Measurements from ENCODE around the gene HSD3B2.

HSD3B2 gene

GRCh38 chr1:119463569-119463968 lies 48.6 kb downstream of the HSD3B2 start:
- Histone ChIP-seq H3K27ac (ENCODE audit: low read length) (no peak overlapping the region), H3K27me3 (ENCODE audit: low read depth, low read length) (no peaks in the 10 kb centered on the region), H3K4me1 (ENCODE audit: control insufficient read depth in 1 of 2, insufficient read depth in 2 of 2, low read length in 2 of 2) (no peaks in the 10 kb centered on the region), H3K9me3 (ENCODE audit: control insufficient read depth in 1 of 2, low read length in 2 of 2) (no peaks in the 10 kb centered on the region), H3K36me3 (ENCODE audit: control insufficient read depth in 1 of 2, insufficient read depth in 2 of 2, low read length in 2 of 2) (no peaks in the 10 kb centered on the region), H3K4me3 (ENCODE audit: low read depth in 1 of 2, low read length in 2 of 2) (no peak overlapping the region)

- H3K27me3 ChIP-seq (ENCODE audit: low read depth, low read length): no peaks in the 10 kb centered on the region
- no peak overlapping the region for H3K27ac ChIP-seq (ENCODE audit: low read length)
- H3K4me3 ChIP-seq (ENCODE audit: low read depth in 1 of 2, low read length in 2 of 2): no peak overlapping the region
- no peaks in the 10 kb centered on the region for H3K36me3 ChIP-seq (ENCODE audit: control insufficient read depth in 1 of 2, insufficient read depth in 2 of 2, low read length in 2 of 2)
- H3K9me3 ChIP-seq (ENCODE audit: control insufficient read depth in 1 of 2, low read length in 2 of 2): no peaks in the 10 kb centered on the region
- no peaks in the 10 kb centered on the region for H3K4me1 ChIP-seq (ENCODE audit: control insufficient read depth in 1 of 2, insufficient read depth in 2 of 2, low read length in 2 of 2)
Measured at GRCh38 chr1:119466445-119466844, 51.5 kb downstream of the HSD3B2 start.

- Histone ChIP-seq H3K27me3 (ENCODE audit: low read depth, low read length) (no peaks in the 10 kb centered on the region), H3K36me3 (ENCODE audit: control insufficient read depth in 1 of 2, insufficient read depth in 2 of 2, low read length in 2 of 2) (no peaks in the 10 kb centered on the region), H3K4me3 (ENCODE audit: low read depth in 1 of 2, low read length in 2 of 2) (no peak overlapping the region), H3K27ac (ENCODE audit: low read length) (no peak overlapping the region), H3K9me3 (ENCODE audit: control insufficient read depth in 1 of 2, low read length in 2 of 2) (no peaks in the 10 kb centered on the region), H3K4me1 (ENCODE audit: control insufficient read depth in 1 of 2, insufficient read depth in 2 of 2, low read length in 2 of 2) (no peaks in the 10 kb centered on the region)
Measured at GRCh38 chr1:119467219-119467618, 52.3 kb downstream of the HSD3B2 start.

GRCh38 chr1:119467857-119468668 lies 53.1 kb downstream of the HSD3B2 start:
- Histone ChIP-seq H3K4me1 (ENCODE audit: control insufficient read depth in 1 of 2, insufficient read depth in 2 of 2, low read length in 2 of 2) (no peaks in the 10 kb centered on the region), H3K36me3 (ENCODE audit: control insufficient read depth in 1 of 2, insufficient read depth in 2 of 2, low read length in 2 of 2) (no peaks in the 10 kb centered on the region), H3K27ac (ENCODE audit: low read length) (no peak overlapping the region), H3K9me3 (ENCODE audit: control insufficient read depth in 1 of 2, low read length in 2 of 2) (no peaks in the 10 kb centered on the region), H3K27me3 (ENCODE audit: low read depth, low read length) (no peaks in the 10 kb centered on the region), H3K4me3 (ENCODE audit: low read depth in 1 of 2, low read length in 2 of 2) (no peak overlapping the region)

DNA sequence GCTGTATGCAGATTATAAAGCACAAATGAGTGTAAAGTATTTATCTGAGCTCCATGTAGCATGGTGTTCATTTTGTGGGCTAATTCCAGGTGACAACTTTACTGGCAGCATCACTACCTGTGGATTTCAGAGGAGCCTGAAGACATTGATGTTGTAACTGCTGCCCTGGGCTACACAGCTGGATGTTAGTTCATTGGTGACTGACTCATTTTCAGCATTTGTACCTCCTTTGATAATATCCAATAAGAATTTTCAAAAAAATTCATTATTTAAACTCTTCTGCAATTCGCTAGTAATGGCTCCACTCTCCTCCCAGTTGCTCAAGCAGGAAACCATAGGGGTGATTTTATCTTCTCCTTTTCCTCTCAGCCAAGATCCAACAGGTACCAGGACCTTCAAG lies 54.8 kb downstream of the HSD3B2 start:
- Histone ChIP-seq H3K27ac (ENCODE audit: low read length) (no peak overlapping the region), H3K4me3 (ENCODE audit: low read depth in 1 of 2, low read length in 2 of 2) (no peak overlapping the region), H3K4me1 (ENCODE audit: control insufficient read depth in 1 of 2, insufficient read depth in 2 of 2, low read length in 2 of 2) (no peaks in the 10 kb centered on the region), H3K27me3 (ENCODE audit: low read depth, low read length) (no peaks in the 10 kb centered on the region), H3K36me3 (ENCODE audit: control insufficient read depth in 1 of 2, insufficient read depth in 2 of 2, low read length in 2 of 2) (no peaks in the 10 kb centered on the region), H3K9me3 (ENCODE audit: control insufficient read depth in 1 of 2, low read length in 2 of 2) (no peaks in the 10 kb centered on the region)

- Histone ChIP-seq H3K27me3 (ENCODE audit: low read depth, low read length) (no peaks in the 10 kb centered on the region), H3K9me3 (ENCODE audit: control insufficient read depth in 1 of 2, low read length in 2 of 2) (no peaks in the 10 kb centered on the region), H3K4me1 (ENCODE audit: control insufficient read depth in 1 of 2, insufficient read depth in 2 of 2, low read length in 2 of 2) (no peaks in the 10 kb centered on the region), H3K27ac (ENCODE audit: low read length) (no peak overlapping the region), H3K4me3 (ENCODE audit: low read depth in 1 of 2, low read length in 2 of 2) (no peak overlapping the region), H3K36me3 (ENCODE audit: control insufficient read depth in 1 of 2, insufficient read depth in 2 of 2, low read length in 2 of 2) (no peaks in the 10 kb centered on the region)
Measured at GRCh38 chr1:119470377-119470776, 55.4 kb downstream of the HSD3B2 start.

GRCh38 chr1:119470958-119471357 lies 56.0 kb downstream of the HSD3B2 start:
- no peak overlapping the region for H3K27ac ChIP-seq (ENCODE audit: low read length)
- H3K27me3 ChIP-seq (ENCODE audit: low read depth, low read length): no peaks in the 10 kb centered on the region
- H3K36me3 ChIP-seq (ENCODE audit: control insufficient read depth in 1 of 2, insufficient read depth in 2 of 2, low read length in 2 of 2): no peaks in the 10 kb centered on the region
- H3K9me3 ChIP-seq (ENCODE audit: control insufficient read depth in 1 of 2, low read length in 2 of 2): no peaks in the 10 kb centered on the region
- H3K4me3 ChIP-seq (ENCODE audit: low read depth in 1 of 2, low read length in 2 of 2): no peak overlapping the region
- no peaks in the 10 kb centered on the region for H3K4me1 ChIP-seq (ENCODE audit: control insufficient read depth in 1 of 2, insufficient read depth in 2 of 2, low read length in 2 of 2)

DNA sequence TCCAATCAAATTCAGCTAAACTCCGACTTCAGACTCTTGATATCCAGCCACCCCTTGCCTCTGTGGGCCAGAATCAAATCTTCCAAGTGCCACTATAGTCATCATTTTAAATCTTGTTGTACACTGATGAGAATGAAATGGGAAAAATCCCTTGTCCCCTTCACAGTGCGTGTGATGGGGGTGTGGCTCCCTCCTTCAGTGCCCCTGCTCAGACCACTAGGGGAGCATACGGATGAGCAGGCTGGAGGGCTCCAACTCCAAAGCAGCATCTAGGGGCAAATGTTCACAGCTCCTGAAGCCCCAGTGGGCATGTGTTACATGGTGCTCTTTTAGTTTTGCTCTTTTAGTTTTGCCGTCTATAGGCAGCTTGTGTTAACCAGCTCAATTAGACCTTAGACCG lies 56.6 kb downstream of the HSD3B2 start:
- Histone ChIP-seq H3K27me3 (ENCODE audit: low read depth, low read length) (no peaks in the 10 kb centered on the region), H3K36me3 (ENCODE audit: control insufficient read depth in 1 of 2, insufficient read depth in 2 of 2, low read length in 2 of 2) (no peaks in the 10 kb centered on the region), H3K4me1 (ENCODE audit: control insufficient read depth in 1 of 2, insufficient read depth in 2 of 2, low read length in 2 of 2) (no peaks in the 10 kb centered on the region)

GRCh38 chr1:119472080-119472818 lies 57.3 kb downstream of the HSD3B2 start:
- Histone ChIP-seq H3K4me1 (ENCODE audit: control insufficient read depth in 1 of 2, insufficient read depth in 2 of 2, low read length in 2 of 2) (no peaks in the 10 kb centered on the region), H3K27me3 (ENCODE audit: low read depth, low read length) (no peaks in the 10 kb centered on the region), H3K27ac (ENCODE audit: low read length) (no peak overlapping the region), H3K9me3 (ENCODE audit: control insufficient read depth in 1 of 2, low read length in 2 of 2) (no peaks in the 10 kb centered on the region), H3K36me3 (ENCODE audit: control insufficient read depth in 1 of 2, insufficient read depth in 2 of 2, low read length in 2 of 2) (no peaks in the 10 kb centered on the region), H3K4me3 (ENCODE audit: low read depth in 1 of 2, low read length in 2 of 2) (no peak overlapping the region)

More for the DNA sequence above, 56.6 kb downstream of the HSD3B2 start:
- Histone ChIP-seq H3K4me3 (ENCODE audit: low read depth in 1 of 2, low read length in 2 of 2) (no peak overlapping the region), H3K27ac (ENCODE audit: low read length) (no peak overlapping the region), H3K9me3 (ENCODE audit: control insufficient read depth in 1 of 2, low read length in 2 of 2) (no peaks in the 10 kb centered on the region)
